ENCODE results near the gene EXOC6B.

GRCh38 chr2:72779495-72779894, 46.3 kb downstream of the EXOC6B start:
- TF ChIP-seq EZH2phosphoT487 (IDR thresholded peaks at IDR 0.05; ENCODE audit: insufficient read depth, low read depth) (no peak), EZH2 (IDR thresholded peaks at IDR 0.05; ENCODE audit: insufficient read depth, poor library complexity, severe bottlenecking) (no peak)
